Nephron progenitor cell (in vitro differentiated cells): ENCODE results near the gene MRTFA.

Experiments used
- DNase-seq: peaks from one replicate; pipeline ENCODE4 v3.0.0; 2021
- H3K27ac Mint-ChIP-seq: 2 replicates; pipeline ENCODE4 v1.8.0; 2021; ENCODE audit warnings: mild to moderate bottlenecking, moderate library complexity, mixed read lengths
- H3K27me3 Mint-ChIP-seq: 2 replicates; pipeline ENCODE4 v1.8.0; 2021; ENCODE audit warnings: mild to moderate bottlenecking, low read depth, mixed read lengths; ENCODE audit not compliant: poor library complexity
- H3K36me3 Mint-ChIP-seq: 2 replicates; pipeline ENCODE4 v1.8.0; 2021; ENCODE audit warnings: low read depth, mixed read lengths
- H3K4me1 Mint-ChIP-seq: 2 replicates; pipeline ENCODE4 v1.8.0; 2021; ENCODE audit warnings: mixed read lengths
- H3K4me3 Mint-ChIP-seq: 2 replicates; pipeline ENCODE4 v1.8.0; 2021; ENCODE audit warnings: mild to moderate bottlenecking, moderate library complexity, mixed read lengths
- H3K9me3 Mint-ChIP-seq: 2 replicates; pipeline ENCODE4 v1.8.0; 2021; ENCODE audit warnings: mild to moderate bottlenecking, moderate library complexity, mixed read lengths
- TF ChIP-seq, protein P1 (sequence below): fragments of 200-600 bp; sonication (generic); IDR thresholded peaks from 2 replicates; pipeline ENCODE4 v1.5.0; 2021; ENCODE audit warnings: antibody characterized with exemption

MRTFA gene

DNA sequence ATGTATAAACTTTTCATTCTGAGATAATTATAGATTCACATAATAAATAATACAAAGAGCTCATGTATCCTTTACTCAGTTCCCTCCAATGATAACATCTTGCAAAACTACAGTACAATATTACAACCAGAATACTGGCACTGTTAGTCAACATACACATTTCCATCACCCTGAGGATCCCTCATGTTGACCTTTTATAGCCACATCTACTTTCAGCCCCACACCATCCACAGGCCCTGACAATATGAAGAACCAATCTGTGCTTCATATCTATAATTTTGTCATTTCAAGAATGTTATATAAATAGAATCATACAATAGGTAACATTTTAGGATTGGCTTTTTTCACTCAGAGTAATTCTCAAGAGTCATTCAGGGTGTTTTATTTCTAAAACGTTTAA lies 115.5 kb downstream of the MRTFA start:
- TF ChIP-seq, protein P1, sequence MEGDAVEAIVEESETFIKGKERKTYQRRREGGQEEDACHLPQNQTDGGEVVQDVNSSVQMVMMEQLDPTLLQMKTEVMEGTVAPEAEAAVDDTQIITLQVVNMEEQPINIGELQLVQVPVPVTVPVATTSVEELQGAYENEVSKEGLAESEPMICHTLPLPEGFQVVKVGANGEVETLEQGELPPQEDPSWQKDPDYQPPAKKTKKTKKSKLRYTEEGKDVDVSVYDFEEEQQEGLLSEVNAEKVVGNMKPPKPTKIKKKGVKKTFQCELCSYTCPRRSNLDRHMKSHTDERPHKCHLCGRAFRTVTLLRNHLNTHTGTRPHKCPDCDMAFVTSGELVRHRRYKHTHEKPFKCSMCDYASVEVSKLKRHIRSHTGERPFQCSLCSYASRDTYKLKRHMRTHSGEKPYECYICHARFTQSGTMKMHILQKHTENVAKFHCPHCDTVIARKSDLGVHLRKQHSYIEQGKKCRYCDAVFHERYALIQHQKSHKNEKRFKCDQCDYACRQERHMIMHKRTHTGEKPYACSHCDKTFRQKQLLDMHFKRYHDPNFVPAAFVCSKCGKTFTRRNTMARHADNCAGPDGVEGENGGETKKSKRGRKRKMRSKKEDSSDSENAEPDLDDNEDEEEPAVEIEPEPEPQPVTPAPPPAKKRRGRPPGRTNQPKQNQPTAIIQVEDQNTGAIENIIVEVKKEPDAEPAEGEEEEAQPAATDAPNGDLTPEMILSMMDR = no peak
- Mint-ChIP-seq H3K4me3 (no peak overlapping the region), H3K27me3 (peaks cover 7% of the 10 kb centered on the region), H3K4me1 (no peaks in the 10 kb centered on the region), H3K27ac (no peak overlapping the region), H3K36me3 (peaks cover 39% of the 10 kb centered on the region), H3K9me3 (peaks cover 12% of the 10 kb centered on the region)
- no peak for DNase-seq

DNA sequence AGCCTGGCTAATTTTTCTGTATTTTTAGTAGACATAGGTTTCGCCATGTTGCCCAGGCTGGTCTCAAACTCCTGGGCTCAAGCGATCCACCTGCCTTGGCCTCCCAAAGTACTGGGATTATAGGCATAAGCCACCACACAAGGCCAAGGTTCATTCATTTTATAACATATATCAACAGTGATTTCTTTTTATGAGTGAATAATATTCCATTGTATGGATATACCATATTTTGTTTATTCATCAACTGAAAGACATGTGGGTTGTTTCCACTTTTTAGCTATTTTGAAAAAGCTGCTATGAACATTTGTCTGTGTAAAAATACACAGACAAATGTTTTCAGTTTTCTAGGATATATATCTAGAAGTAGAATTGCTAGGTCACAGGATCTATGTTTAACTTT lies 116.0 kb downstream of the MRTFA start:
- no peak overlapping the region for H3K4me3 Mint-ChIP-seq

DNA sequence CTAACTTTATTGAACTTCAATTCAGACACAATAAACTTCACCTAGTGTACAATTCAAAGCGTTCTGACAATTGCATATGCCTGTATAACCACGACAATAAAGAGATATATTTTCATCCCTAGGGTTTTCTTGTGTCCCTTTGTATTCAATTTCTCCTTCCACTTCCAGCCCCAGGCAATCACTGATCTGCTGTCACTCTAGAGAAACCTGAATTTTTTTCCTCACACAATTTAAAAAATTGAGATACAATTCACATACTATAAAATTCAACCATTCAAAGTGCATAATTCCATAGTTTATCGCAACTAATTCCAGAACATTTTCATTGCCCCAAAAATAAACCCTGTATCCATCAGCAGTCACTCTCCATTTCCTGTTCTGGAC lies 116.6 kb downstream of the MRTFA start:
- peaks cover 7% of the 10 kb centered on the region for H3K27me3 Mint-ChIP-seq
- H3K27ac Mint-ChIP-seq = no peak overlapping the region
- TF ChIP-seq, protein P1 = no peak
- H3K9me3 Mint-ChIP-seq = peaks cover 12% of the 10 kb centered on the region
- peaks cover 39% of the 10 kb centered on the region for H3K36me3 Mint-ChIP-seq
- DNase-seq = no peak
- H3K4me3 Mint-ChIP-seq = no peak overlapping the region
- no peaks in the 10 kb centered on the region for H3K4me1 Mint-ChIP-seq

More for the DNA sequence above, 116.0 kb downstream of the MRTFA start:
- Mint-ChIP-seq H3K36me3 (peaks cover 39% of the 10 kb centered on the region), H3K9me3 (peaks cover 12% of the 10 kb centered on the region), H3K27ac (no peak overlapping the region), H3K4me1 (no peaks in the 10 kb centered on the region), H3K27me3 (peaks cover 7% of the 10 kb centered on the region)
- TF ChIP-seq, protein P1 = no peak
- DNase-seq = no peak

DNA sequence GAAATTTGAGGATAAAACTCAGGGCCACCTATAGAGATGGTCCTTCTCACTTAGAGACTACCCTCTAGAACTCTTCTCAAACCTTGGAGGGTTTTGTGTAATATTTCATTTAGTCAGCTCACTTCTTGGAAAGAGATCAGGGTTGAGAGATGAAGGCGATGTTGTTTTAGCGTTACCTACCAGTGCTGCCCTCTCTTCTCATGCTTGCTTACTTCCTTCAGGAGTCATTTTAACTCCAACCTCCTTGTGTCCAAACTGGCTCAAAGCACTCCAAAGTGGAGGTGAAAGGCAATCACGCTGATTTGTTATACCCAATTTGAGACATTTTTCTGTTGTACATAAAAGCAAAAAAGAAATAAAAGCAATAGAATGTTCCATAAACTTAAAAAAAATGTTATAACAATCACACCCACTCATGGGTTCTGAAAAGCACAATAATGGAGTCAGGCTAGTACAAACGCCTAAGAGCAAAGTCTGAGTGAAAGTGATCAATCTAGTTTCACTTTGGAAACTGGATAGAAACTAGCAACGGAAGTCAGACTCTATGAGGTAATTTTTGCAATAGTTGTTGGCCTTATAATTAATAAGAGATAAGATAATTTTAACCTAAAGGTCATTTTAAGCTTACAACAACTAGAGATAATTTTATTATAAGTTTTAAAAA lies 117.1 kb downstream of the MRTFA start:
- Mint-ChIP-seq H3K36me3 (peaks cover 39% of the 10 kb centered on the region), H3K27me3 (peaks cover 11% of the 10 kb centered on the region), H3K9me3 (peaks cover 12% of the 10 kb centered on the region), H3K27ac (no peak overlapping the region), H3K4me3 (no peak overlapping the region), H3K4me1 (no peaks in the 10 kb centered on the region)
- TF ChIP-seq, protein P1 = no peak
- DNase-seq = no peak

DNA sequence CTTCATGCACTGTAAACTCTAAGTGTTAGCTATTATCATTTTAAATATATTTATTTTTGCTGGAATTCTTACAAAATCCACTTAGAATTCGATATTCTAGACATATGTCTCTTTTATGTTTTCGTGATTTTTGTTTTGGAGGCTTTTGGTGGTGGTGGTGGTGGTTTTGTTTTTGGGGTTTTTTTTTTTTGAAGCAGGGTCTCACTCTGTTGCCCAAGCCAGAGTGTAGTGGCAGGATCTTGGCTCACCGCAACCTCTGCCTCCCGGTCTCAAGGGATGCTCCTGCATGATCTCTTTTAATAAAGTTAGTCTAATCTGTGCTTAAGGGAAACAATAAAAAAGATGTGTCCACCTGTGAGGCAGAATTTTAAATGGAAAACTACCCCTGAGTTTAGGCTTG lies 117.7 kb downstream of the MRTFA start:
- no peak overlapping the region for H3K4me3 Mint-ChIP-seq
- H3K27ac Mint-ChIP-seq = no peak overlapping the region
- peaks cover 12% of the 10 kb centered on the region for H3K9me3 Mint-ChIP-seq
- peaks cover 39% of the 10 kb centered on the region for H3K36me3 Mint-ChIP-seq
- H3K27me3 Mint-ChIP-seq = peaks cover 11% of the 10 kb centered on the region
- no peaks in the 10 kb centered on the region for H3K4me1 Mint-ChIP-seq
- TF ChIP-seq, protein P1 = no peak
- no peak for DNase-seq

DNA sequence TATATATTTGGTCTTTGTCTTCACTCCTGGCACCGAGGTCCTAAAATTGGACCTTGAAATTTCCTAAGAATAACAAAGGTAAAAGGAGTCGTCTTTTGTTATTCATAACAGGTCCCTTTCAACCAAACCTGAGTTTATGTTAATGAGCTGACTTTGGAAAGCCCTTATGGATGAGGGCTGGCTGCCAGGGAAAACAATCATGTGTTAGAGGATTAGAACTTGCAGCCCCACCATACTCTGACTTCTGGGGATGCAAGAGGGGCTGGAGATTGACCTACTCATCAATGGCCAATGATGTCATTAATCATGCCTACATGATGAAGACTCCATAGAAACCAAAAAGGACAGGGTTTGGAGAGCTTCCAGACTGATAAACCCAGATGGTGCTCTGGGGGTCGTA lies 118.9 kb downstream of the MRTFA start:
- Mint-ChIP-seq H3K9me3 (peaks cover 10% of the 10 kb centered on the region), H3K4me3 (no peak overlapping the region), H3K36me3 (peaks cover 34% of the 10 kb centered on the region), H3K27me3 (peaks cover 11% of the 10 kb centered on the region), H3K4me1 (no peaks in the 10 kb centered on the region), H3K27ac (no peak overlapping the region)
- TF ChIP-seq, protein P1 = no peak
- DNase-seq = no peak
